ENCODE results near the gene ZSWIM7. TPM values are rescaled to one million over a fixed set of nuclear protein-coding genes. Genes with fewer than 3 reads are reported as not detected.

ZSWIM7 gene
- polyA plus RNA-seq, 4 donors, result 20.0 to 33.8 (median 26.1) TPM

DNA sequence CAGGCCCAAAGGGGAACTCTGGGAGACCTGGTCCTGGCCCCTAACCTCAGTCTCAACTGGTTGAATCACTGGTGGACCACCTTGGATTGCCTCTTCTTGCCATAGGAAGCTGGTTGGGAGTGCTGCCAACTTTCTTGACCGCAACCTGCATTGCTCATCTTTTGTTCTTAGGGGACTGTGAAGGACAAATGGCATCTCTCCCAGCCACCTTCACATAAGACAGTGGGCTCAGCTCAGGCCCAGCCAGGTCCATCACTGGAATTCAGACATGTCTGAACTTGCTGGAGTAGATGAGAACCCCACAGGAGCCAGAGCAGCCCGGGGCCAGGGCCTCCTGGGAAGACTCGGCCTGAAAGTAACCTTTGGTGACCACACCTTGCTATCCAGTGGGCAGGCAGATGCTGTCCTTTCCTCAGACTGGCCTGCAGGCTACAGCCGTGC lies 35.8 kb downstream of the ZSWIM7 start:
- DNase-seq (no peak), FAIRE-seq (no peak)
- H3K27ac ChIP-seq (ENCODE audit: low read depth in 1 of 3, low read length in 2 of 3), result no peak overlapping the region
- H3K4me1 ChIP-seq (ENCODE audit: control insufficient read depth in 3 of 3, insufficient read depth in 2 of 3, low read depth in 1 of 3, low read length in 2 of 3), result peaks cover 0 to 9% (median 0%) of the 10 kb centered on the region in 3 donors
- H3K4me3 ChIP-seq (ENCODE audit: low read depth in 1 of 3, low read length in 3 of 3), result no peak overlapping the region
- WGBS, 3 donors, result 88 to 90% (median 88%) methylated on average over 4 of the region's 4 CpGs
- H3K27me3 ChIP-seq (ENCODE audit: control insufficient read depth in 3 of 3, insufficient read depth in 3 of 3, low read length in 3 of 3), result no peaks in the 10 kb centered on the region
- no peaks in the 10 kb centered on the region for H3K9me3 ChIP-seq (ENCODE audit: control insufficient read depth in 2 of 2, insufficient read depth in 1 of 2, low read depth in 1 of 2, low read length in 1 of 2)
- H3K36me3 ChIP-seq (ENCODE audit: control insufficient read depth in 3 of 3, insufficient read depth in 2 of 3, low read depth in 1 of 3, low read length in 3 of 3), result no peaks in the 10 kb centered on the region

DNA sequence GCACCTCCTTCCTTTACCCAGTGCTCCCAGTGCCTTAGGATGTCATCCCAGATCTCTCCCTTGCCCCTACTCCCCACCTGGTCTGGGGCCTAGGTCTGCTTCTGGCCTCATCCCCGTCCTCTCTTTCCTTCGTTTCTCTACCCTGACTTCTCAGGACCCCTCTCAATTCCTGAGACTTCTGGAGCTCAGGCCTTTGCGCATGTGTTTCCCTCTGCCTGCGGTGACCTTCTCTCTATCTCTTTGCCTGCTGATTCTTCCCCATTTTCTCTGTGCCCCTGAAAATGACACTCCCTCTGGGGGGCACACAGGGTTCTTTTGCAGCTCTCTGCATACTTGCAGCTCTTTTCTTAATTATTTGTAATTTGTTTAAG lies 41.0 kb downstream of the ZSWIM7 start:
- Histone ChIP-seq H3K27me3 (ENCODE audit: control insufficient read depth in 3 of 3, insufficient read depth in 3 of 3, low read length in 3 of 3) (no peaks in the 10 kb centered on the region), H3K36me3 (ENCODE audit: control insufficient read depth in 3 of 3, insufficient read depth in 2 of 3, low read depth in 1 of 3, low read length in 3 of 3) (peaks cover 0 to 4% (median 0%) of the 10 kb centered on the region in 3 donors), H3K4me1 (ENCODE audit: control insufficient read depth in 3 of 3, insufficient read depth in 2 of 3, low read depth in 1 of 3, low read length in 2 of 3) (no peaks in the 10 kb centered on the region), H3K9me3 (ENCODE audit: control insufficient read depth in 2 of 2, insufficient read depth in 1 of 2, low read depth in 1 of 2, low read length in 1 of 2) (no peaks in the 10 kb centered on the region), H3K27ac (ENCODE audit: low read depth in 1 of 3, low read length in 2 of 3) (no peak overlapping the region), H3K4me3 (ENCODE audit: low read depth in 1 of 3, low read length in 3 of 3) (no peak overlapping the region)
- FAIRE-seq (no peak), DNase-seq (no peak)
- 88 to 91% (median 90%) methylated on average over 4 of the region's 4 CpGs for WGBS, 3 donors

DNA sequence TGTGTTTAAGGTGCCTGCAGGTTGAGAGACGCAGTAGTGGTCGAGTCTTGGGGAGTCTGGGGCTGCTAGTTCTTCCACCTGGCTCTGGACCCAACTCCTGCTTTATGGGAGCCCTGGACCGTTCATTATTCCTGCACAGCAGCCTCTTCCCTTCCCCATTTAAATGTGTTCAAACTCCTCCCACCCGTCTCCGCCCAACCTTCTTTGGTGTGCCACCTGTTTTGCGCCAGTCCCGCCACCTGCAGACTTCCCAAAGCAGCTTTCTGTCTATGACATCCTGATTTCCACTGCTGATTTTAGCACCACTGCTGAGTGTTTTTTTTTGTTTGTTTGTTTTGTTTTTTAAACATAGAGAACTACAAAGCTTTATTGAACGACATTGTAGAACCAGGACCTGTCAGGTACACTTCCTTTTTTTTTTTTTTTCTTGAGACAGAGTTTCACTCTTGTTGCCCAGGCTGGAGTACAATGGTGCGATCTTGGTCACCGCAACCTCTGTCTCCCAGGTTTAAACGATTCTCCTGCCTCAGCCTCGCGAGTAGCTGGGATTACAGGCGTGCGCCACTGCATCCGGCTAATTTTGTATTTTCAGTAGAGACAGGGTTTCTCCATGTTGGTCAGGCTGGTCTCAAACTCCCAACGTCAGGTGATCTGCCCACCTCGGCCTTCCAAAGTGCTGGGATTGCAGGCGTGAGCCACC lies 41.7 kb downstream of the ZSWIM7 start:
- WGBS, 3 donors, result 88 to 95% (median 93%) methylated on average over 17 to 18 of the region's 19 CpGs
- Histone ChIP-seq H3K27ac (ENCODE audit: low read depth in 1 of 3, low read length in 2 of 3) (no peak overlapping the region), H3K36me3 (ENCODE audit: control insufficient read depth in 3 of 3, insufficient read depth in 2 of 3, low read depth in 1 of 3, low read length in 3 of 3) (peaks cover 0 to 4% (median 0%) of the 10 kb centered on the region in 3 donors), H3K9me3 (ENCODE audit: control insufficient read depth in 2 of 2, insufficient read depth in 1 of 2, low read depth in 1 of 2, low read length in 1 of 2) (no peaks in the 10 kb centered on the region), H3K4me1 (ENCODE audit: control insufficient read depth in 3 of 3, insufficient read depth in 2 of 3, low read depth in 1 of 3, low read length in 2 of 3) (no peaks in the 10 kb centered on the region), H3K4me3 (ENCODE audit: low read depth in 1 of 3, low read length in 3 of 3) (no peak overlapping the region), H3K27me3 (ENCODE audit: control insufficient read depth in 3 of 3, insufficient read depth in 3 of 3, low read length in 3 of 3) (no peaks in the 10 kb centered on the region)
- DNase-seq, result no peak
- no peak for FAIRE-seq

DNA sequence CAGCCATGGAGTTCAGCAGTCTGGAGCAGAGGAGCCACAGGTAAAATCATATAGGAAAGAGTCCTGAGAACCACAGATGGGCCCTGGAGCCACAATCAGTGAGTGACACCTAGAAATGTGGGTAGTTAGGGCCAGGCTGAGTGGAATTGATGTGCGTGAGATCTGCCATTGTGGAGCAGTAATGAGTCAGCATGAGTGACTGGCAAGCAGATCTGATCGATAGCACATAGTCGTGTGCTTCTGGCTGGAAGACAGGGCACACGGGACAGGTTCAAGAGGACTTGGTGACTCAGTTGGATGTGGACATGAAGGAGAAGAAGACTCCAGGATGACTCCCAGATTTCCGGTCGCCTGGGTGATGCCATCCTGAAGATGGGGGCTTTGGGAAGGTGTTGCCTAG lies 42.3 kb downstream of the ZSWIM7 start:
- Histone ChIP-seq H3K9me3 (ENCODE audit: control insufficient read depth in 2 of 2, insufficient read depth in 1 of 2, low read depth in 1 of 2, low read length in 1 of 2) (no peaks in the 10 kb centered on the region), H3K4me1 (ENCODE audit: control insufficient read depth in 3 of 3, insufficient read depth in 2 of 3, low read depth in 1 of 3, low read length in 2 of 3) (no peaks in the 10 kb centered on the region), H3K4me3 (ENCODE audit: low read depth in 1 of 3, low read length in 3 of 3) (no peak overlapping the region), H3K36me3 (ENCODE audit: control insufficient read depth in 3 of 3, insufficient read depth in 2 of 3, low read depth in 1 of 3, low read length in 3 of 3) (peaks cover 0 to 4% (median 0%) of the 10 kb centered on the region in 3 donors), H3K27me3 (ENCODE audit: control insufficient read depth in 3 of 3, insufficient read depth in 3 of 3, low read length in 3 of 3) (no peaks in the 10 kb centered on the region), H3K27ac (ENCODE audit: low read depth in 1 of 3, low read length in 2 of 3) (no peak overlapping the region)
- FAIRE-seq (no peak), DNase-seq (no peak)
- WGBS, 3 donors, result 76 to 95% (median 83%) methylated on average over 6 of the region's 6 CpGs

DNA sequence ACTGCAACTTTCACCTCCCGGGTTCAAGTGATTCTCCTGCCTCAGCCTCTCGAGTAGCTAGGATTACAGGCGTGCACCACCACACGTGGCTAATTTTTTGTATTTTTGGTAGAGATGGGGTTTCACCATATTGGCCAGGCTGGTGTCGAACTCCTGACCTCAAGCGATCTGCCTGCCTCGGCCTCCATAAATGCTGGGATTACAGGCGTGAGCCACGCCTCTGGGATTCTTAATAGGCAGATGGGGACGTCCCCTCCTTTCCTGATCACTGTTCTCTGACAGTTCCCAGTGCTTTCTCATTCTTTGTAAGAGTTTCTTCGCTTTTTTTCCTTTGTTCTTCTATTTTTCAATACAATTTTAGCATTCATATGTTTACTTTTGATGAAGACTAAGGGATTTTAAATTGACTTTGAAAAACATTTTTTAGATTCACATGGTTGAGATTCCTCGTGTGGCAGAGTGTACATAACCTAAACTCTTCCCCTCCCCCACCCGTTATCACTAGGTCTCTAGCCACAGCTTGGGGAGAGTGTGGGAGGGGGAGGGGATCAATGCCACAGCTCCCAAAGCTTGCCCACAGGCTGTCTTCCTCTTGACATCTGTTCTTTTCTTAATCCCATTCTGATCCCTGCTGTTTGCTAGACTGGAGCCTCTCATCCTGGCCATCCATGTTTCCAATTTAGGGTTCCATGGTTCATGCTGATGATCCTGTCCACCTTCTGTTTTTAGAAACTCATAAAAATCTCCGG lies 43.5 kb downstream of the ZSWIM7 start:
- no peaks in the 10 kb centered on the region for H3K9me3 ChIP-seq (ENCODE audit: control insufficient read depth in 2 of 2, insufficient read depth in 1 of 2, low read depth in 1 of 2, low read length in 1 of 2)
- DNase-seq, result no peak
- no peak for FAIRE-seq
- H3K36me3 ChIP-seq (ENCODE audit: control insufficient read depth in 3 of 3, insufficient read depth in 2 of 3, low read depth in 1 of 3, low read length in 3 of 3), result peaks cover 0 to 6% (median 0%) of the 10 kb centered on the region in 3 donors
- WGBS, 3 donors, result 77 to 80% (median 78%) methylated on average over 14 of the region's 14 CpGs
- H3K4me1 ChIP-seq (ENCODE audit: control insufficient read depth in 3 of 3, insufficient read depth in 2 of 3, low read depth in 1 of 3, low read length in 2 of 3), result peaks cover 0 to 7% (median 0%) of the 10 kb centered on the region in 3 donors
- no peak overlapping the region for H3K27ac ChIP-seq (ENCODE audit: low read depth in 1 of 3, low read length in 2 of 3)
- H3K27me3 ChIP-seq (ENCODE audit: control insufficient read depth in 3 of 3, insufficient read depth in 3 of 3, low read length in 3 of 3), result no peaks in the 10 kb centered on the region
- no peak overlapping the region for H3K4me3 ChIP-seq (ENCODE audit: low read depth in 1 of 3, low read length in 3 of 3)

DNA sequence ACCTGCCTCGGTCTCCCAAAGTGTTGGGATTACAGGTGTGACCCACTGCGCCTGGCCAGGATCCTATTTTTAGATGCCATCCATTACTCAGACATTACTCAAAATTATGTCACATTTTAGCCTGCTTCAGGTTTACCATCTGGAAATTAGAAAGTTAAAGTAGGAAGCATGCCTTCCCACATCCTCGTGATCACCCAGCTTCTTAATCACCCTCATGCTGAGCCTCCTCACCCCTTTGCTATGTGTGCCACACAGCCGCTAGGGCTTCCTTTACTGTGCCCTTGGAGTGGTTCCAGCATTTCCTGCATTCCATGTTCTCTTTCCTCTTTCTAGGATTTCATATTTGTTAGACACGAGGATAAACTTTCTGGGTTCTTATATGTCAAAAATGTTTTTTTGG lies 45.3 kb downstream of the ZSWIM7 start:
- no peak overlapping the region for H3K27ac ChIP-seq (ENCODE audit: low read depth in 1 of 3, low read length in 2 of 3)
- DNase-seq (no peak), FAIRE-seq (no peak)
- peaks cover 0 to 8% (median 0%) of the 10 kb centered on the region in 3 donors for H3K4me1 ChIP-seq (ENCODE audit: control insufficient read depth in 3 of 3, insufficient read depth in 2 of 3, low read depth in 1 of 3, low read length in 2 of 3)
- no peaks in the 10 kb centered on the region for H3K27me3 ChIP-seq (ENCODE audit: control insufficient read depth in 3 of 3, insufficient read depth in 3 of 3, low read length in 3 of 3)
- no peak overlapping the region for H3K4me3 ChIP-seq (ENCODE audit: low read depth in 1 of 3, low read length in 3 of 3)
- H3K9me3 ChIP-seq (ENCODE audit: control insufficient read depth in 2 of 2, insufficient read depth in 1 of 2, low read depth in 1 of 2, low read length in 1 of 2), result no peaks in the 10 kb centered on the region
- H3K36me3 ChIP-seq (ENCODE audit: control insufficient read depth in 3 of 3, insufficient read depth in 2 of 3, low read depth in 1 of 3, low read length in 3 of 3), result peaks cover 0 to 13% (median 0%) of the 10 kb centered on the region in 3 donors
- 68 to 85% (median 78%) methylated on average over 5 of the region's 5 CpGs for WGBS, 3 donors

DNA sequence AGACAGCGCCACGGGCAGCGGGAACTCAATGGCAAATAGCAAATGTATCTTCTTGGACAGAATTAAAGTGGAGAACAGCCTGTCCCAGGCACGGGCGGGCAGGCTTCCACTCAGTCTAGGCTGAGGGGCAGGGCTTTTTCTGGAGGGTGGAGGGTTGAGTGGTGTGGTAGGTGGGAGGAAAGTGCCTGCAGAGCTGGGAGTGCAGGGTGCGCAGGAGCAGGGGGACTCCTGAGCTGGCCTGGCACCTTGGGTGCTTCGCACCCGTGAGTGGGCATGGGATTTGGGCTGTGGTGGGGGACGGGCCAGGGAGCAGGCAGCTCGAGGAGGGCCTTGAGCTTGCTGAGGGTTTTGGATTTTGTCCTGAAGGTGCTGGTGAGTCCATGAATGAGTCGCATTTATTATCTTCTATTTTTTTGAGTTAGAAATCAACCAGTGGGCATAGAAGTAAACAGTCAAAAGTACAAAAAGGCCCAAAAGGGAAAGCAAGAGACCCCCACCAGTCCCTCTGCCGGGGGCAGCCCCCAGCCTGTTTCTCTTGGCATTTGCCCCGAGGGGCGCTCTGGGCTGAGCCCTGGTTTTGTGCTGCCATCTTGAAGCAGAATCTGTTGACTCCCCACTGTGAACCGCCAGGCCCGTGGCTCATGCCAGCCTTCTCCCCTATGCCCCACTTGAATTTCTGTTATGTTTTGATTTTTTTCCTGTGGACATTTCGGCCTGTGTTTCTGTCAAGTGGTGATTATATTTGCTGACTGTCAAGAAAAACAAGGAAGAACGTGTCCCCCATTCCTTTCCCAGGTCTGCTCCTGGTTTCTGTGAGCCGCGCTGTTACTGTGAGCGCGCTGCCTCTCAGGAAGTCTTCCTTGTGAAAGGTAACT lies 46.4 kb downstream of the ZSWIM7 start:
- Histone ChIP-seq H3K9me3 (ENCODE audit: control insufficient read depth in 2 of 2, insufficient read depth in 1 of 2, low read depth in 1 of 2, low read length in 1 of 2) (no peaks in the 10 kb centered on the region), H3K4me3 (ENCODE audit: low read depth in 1 of 3, low read length in 3 of 3) (no peak overlapping the region), H3K36me3 (ENCODE audit: control insufficient read depth in 3 of 3, insufficient read depth in 2 of 3, low read depth in 1 of 3, low read length in 3 of 3) (peaks cover 0 to 13% (median 0%) of the 10 kb centered on the region in 3 donors), H3K4me1 (ENCODE audit: control insufficient read depth in 3 of 3, insufficient read depth in 2 of 3, low read depth in 1 of 3, low read length in 2 of 3) (peaks cover 0 to 8% (median 0%) of the 10 kb centered on the region in 3 donors), H3K27me3 (ENCODE audit: control insufficient read depth in 3 of 3, insufficient read depth in 3 of 3, low read length in 3 of 3) (no peaks in the 10 kb centered on the region), H3K27ac (ENCODE audit: low read depth in 1 of 3, low read length in 2 of 3) (no peak overlapping the region)
- DNase-seq (no peak), FAIRE-seq (no peak)
- WGBS, 3 donors, result 75 to 85% (median 82%) methylated on average over 21 to 22 of the region's 22 CpGs

DNA sequence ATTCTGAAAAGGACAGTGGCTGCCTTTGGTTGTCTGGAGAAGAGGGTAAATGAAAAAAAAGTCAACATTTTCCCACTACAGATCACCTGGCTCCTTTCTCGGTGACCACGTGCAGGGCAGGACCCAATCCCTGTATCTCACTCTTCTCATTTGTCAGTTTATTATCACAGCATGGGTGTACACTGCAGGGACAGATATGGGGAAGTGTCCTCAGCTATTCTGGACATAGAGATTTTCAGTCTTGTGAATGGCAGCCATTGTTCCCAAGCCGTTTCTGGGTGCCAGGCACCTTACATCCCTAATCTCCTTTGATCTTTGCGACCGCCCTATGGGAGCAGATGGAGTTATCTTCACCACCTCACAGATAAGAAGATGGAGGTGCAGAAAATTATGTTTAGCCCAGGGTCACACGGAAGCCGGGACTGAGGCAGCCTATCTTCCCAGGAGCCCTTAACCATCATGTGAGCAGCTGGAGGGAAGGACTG lies 47.4 kb downstream of the ZSWIM7 start:
- peak in 1 of 2 donors; percentile 27 for DNase-seq
- peak overlapping the region in 1 of 3 donors; percentile 18 for H3K27ac ChIP-seq (ENCODE audit: low read depth in 1 of 3, low read length in 2 of 3)
- WGBS, 3 donors, result 24 to 66% (median 43%) methylated on average over 7 of the region's 7 CpGs

More for the DNA sequence above, 47.4 kb downstream of the ZSWIM7 start:
- no peaks in the 10 kb centered on the region for H3K9me3 ChIP-seq (ENCODE audit: control insufficient read depth in 2 of 2, insufficient read depth in 1 of 2, low read depth in 1 of 2, low read length in 1 of 2)
- H3K27me3 ChIP-seq (ENCODE audit: control insufficient read depth in 3 of 3, insufficient read depth in 3 of 3, low read length in 3 of 3), result no peaks in the 10 kb centered on the region
- H3K36me3 ChIP-seq (ENCODE audit: control insufficient read depth in 3 of 3, insufficient read depth in 2 of 3, low read depth in 1 of 3, low read length in 3 of 3), result peaks cover 0 to 10% (median 0%) of the 10 kb centered on the region in 3 donors
- peaks cover 0 to 8% (median 0%) of the 10 kb centered on the region in 3 donors for H3K4me1 ChIP-seq (ENCODE audit: control insufficient read depth in 3 of 3, insufficient read depth in 2 of 3, low read depth in 1 of 3, low read length in 2 of 3)
- no peak for FAIRE-seq
- no peak overlapping the region for H3K4me3 ChIP-seq (ENCODE audit: low read depth in 1 of 3, low read length in 3 of 3)

All from small intestine (tissue), 7 donors.